Activated CD8-positive, alpha-beta memory T cell treated with anti-CD3 and anti-CD28 coated beads, Interleukin-2, amount 50 U/mL, for 1 hour (primary cell): Measurements from ENCODE around the gene SYNPO2.
"Not testable (repeated sequence)": the region's sequence is repeated elsewhere in the genome, so short reads cannot be mapped to it uniquely, and the experiment has no call there.

Experiments
- DNase-seq: peaks from one replicate; pipeline ENCODE4 v3.0.0-alpha.2; 2020; ENCODE audit errors: extremely low read depth

SYNPO2 gene

GRCh38 chr4:119032921-119033685, 144.4 kb downstream of the SYNPO2 start:
- no peak for DNase-seq

- DNase-seq, result no peak
These were observed 145.8 kb downstream of the SYNPO2 start for GRCh38 chr4:119034276-119035008.

- DNase-seq, result no peak
These were observed 147.5 kb downstream of the SYNPO2 start for GRCh38 chr4:119035951-119036737.

GRCh38 chr4:119037709-119038108, 149.1 kb downstream of the SYNPO2 start:
- DNase-seq, result no peak

- DNase-seq, result no peak
These were observed 149.6 kb downstream of the SYNPO2 start for GRCh38 chr4:119038116-119038841.

GRCh38 chr4:119039160-119039559, 150.5 kb downstream of the SYNPO2 start:
- no peak for DNase-seq

GRCh38 chr4:119039779-119040178, 151.1 kb downstream of the SYNPO2 start:
- DNase-seq, result no peak

GRCh38 chr4:119040261-119040660, 151.6 kb downstream of the SYNPO2 start:
- DNase-seq, result no peak

- no peak for DNase-seq
These were observed 152.1 kb downstream of the SYNPO2 start for GRCh38 chr4:119040694-119041185.

GRCh38 chr4:119041396-119041795, 152.7 kb downstream of the SYNPO2 start:
- DNase-seq, result no peak

GRCh38 chr4:119041951-119042560, 153.4 kb downstream of the SYNPO2 start:
- peak; percentile 5 for DNase-seq

GRCh38 chr4:119046263-119046662, 157.6 kb downstream of the SYNPO2 start:
- no peak for DNase-seq

GRCh38 chr4:119047059-119047458, 158.4 kb downstream of the SYNPO2 start:
- DNase-seq, result not testable (repeated sequence)

GRCh38 chr4:119048446-119048845, 159.8 kb downstream of the SYNPO2 start:
- no peak for DNase-seq

GRCh38 chr4:119049342-119049741, 160.7 kb downstream of the SYNPO2 start:
- no peak for DNase-seq

GRCh38 chr4:119050527-119051090, 162.0 kb downstream of the SYNPO2 start:
- no peak for DNase-seq

GRCh38 chr4:119053245-119053644, 164.6 kb downstream of the SYNPO2 start:
- no peak for DNase-seq

GRCh38 chr4:119053997-119054396, 165.3 kb downstream of the SYNPO2 start:
- DNase-seq, result no peak

- DNase-seq, result no peak
These were observed 168.8 kb downstream of the SYNPO2 start for GRCh38 chr4:119057417-119057816.

- no peak for DNase-seq
These were observed 170.6 kb downstream of the SYNPO2 start for GRCh38 chr4:119059221-119059620.

GRCh38 chr4:119067125-119067524, 178.5 kb downstream of the SYNPO2 start:
- DNase-seq, result not testable (repeated sequence)
